ENCODE measurements around the gene CMC4.

CMC4 gene

GRCh38 chrX:155070975-155071693, at the start of gene CMC4, which contains the start of the genes BRCC3 and MTCP1:
Gene CMC4, minus strand, starts transcription at chrX:155071136. Its CDS starts 7,113 bp downstream, at chrX:155064023.
Gene BRCC3, plus strand, starts transcription at chrX:155071508. Its CDS starts 20 bp downstream, at chrX:155071528.
Gene MTCP1, minus strand, starts transcription at chrX:155071136. Its CDS starts 5,126 bp downstream, at chrX:155066010.
- peak within 1 kb of the TSS; percentile 48 to 91 (median 82) for H3K27ac ChIP-seq
- H3K4me3 ChIP-seq, result peak within 1 kb of the TSS; percentile 49 to 67 (median 54)

- no peak overlapping the region for H3K27ac ChIP-seq
- H3K4me3 ChIP-seq, result no peak overlapping the region
These were observed 44.4 kb upstream of the CMC4 start for GRCh38 chrX:155115174-155115819.

- Histone ChIP-seq H3K4me3 (no peak overlapping the region), H3K27ac (no peak overlapping the region)
These were observed 42.2 kb upstream of the CMC4 start for GRCh38 chrX:155113097-155113496.

GRCh38 chrX:155112171-155112570, 41.2 kb upstream of the CMC4 start:
- no peak overlapping the region for H3K27ac ChIP-seq

GRCh38 chrX:155108427-155108826, 37.5 kb upstream of the CMC4 start:
- H3K27ac ChIP-seq, result no peak overlapping the region
- no peak overlapping the region for H3K4me3 ChIP-seq

More at GRCh38 chrX:155112171-155112570, 41.2 kb upstream of the CMC4 start:
- no peak overlapping the region for H3K4me3 ChIP-seq

GRCh38 chrX:155105919-155106318, 35.0 kb upstream of the CMC4 start:
- Histone ChIP-seq H3K27ac (no peak overlapping the region), H3K4me3 (no peak overlapping the region)

GRCh38 chrX:155094468-155095061, 23.6 kb upstream of the CMC4 start:
- H3K27ac ChIP-seq, result no peak overlapping the region
- H3K4me3 ChIP-seq, result no peak overlapping the region

GRCh38 chrX:155086961-155087735, 16.2 kb upstream of the CMC4 start:
- H3K27ac ChIP-seq, result no peak overlapping the region
- no peak overlapping the region for H3K4me3 ChIP-seq

GRCh38 chrX:155086202-155086840, 15.4 kb upstream of the CMC4 start:
- Histone ChIP-seq H3K27ac (no peak overlapping the region), H3K4me3 (no peak overlapping the region)

GRCh38 chrX:155071694-155072280, 851 bp upstream of the CMC4 start:
- peak overlapping the region; percentile 27 to 91 (median 75) for H3K27ac ChIP-seq
- H3K4me3 ChIP-seq, result peak overlapping the region; percentile 44 to 67 (median 53)

GRCh38 chrX:155070663-155070974, 317 bp downstream of the CMC4 start:
- H3K4me3 ChIP-seq, result peak overlapping the region; percentile 47 to 67 (median 53)
- peak overlapping the region; percentile 48 to 91 (median 82) for H3K27ac ChIP-seq

GRCh38 chrX:155070038-155070437, 898 bp downstream of the CMC4 start:
- Histone ChIP-seq H3K4me3 (peak overlapping the region; percentile 47 to 67 (median 53)), H3K27ac (peak overlapping the region in 11 of 21 experiments; percentile 62 to 88 (median 84))

- peak overlapping the region in 1 of 21 experiments; percentile 45 for H3K27ac ChIP-seq
- H3K4me3 ChIP-seq, result no peak overlapping the region
These were observed 1.5 kb downstream of the CMC4 start for GRCh38 chrX:155069414-155069813.

- Histone ChIP-seq H3K4me3 (no peak overlapping the region), H3K27ac (peak overlapping the region in 1 of 21 experiments; percentile 19)
These were observed 2.8 kb downstream of the CMC4 start for GRCh38 chrX:155068165-155068564.

- Histone ChIP-seq H3K27ac (no peak overlapping the region), H3K4me3 (no peak overlapping the region)
These were observed 5.8 kb downstream of the CMC4 start for GRCh38 chrX:155065035-155065734.

- no peak overlapping the region for H3K4me3 ChIP-seq
These were observed 9.2 kb downstream of the CMC4 start for GRCh38 chrX:155061760-155062159.

GRCh38 chrX:155056877-155057792, 13.8 kb downstream of the CMC4 start:
- Histone ChIP-seq H3K4me3 (no peak overlapping the region), H3K27ac (peak overlapping the region in 1 of 21 experiments; percentile 37)

More at GRCh38 chrX:155061760-155062159, 9.2 kb downstream of the CMC4 start:
- no peak overlapping the region for H3K27ac ChIP-seq

Data from skin epidermis (tissue), 12 donors.